ENCODE measurements around the gene NT5C. TPM values are rescaled to one million over a fixed set of nuclear protein-coding genes. Genes with fewer than 3 reads are reported as not detected.

The NT5C gene
- total RNA-seq, 1 donor from 2014 or later = 98.5 TPM

- Histone ChIP-seq H3K4me3 (no peak overlapping the region), H3K36me3 (no peaks in the 10 kb centered on the region), H3K9me3 (no peaks in the 10 kb centered on the region), H3K27ac (no peak overlapping the region), H3K4me1 (peaks cover 30% of the 10 kb centered on the region), H3K27me3 (no peaks in the 10 kb centered on the region)
- no peak for TF ChIP-seq POLR2AphosphoS5 (IDR thresholded peaks at IDR 0.05; ENCODE audit: insufficient read depth in 1 of 2, low read depth in 1 of 2)
- TF ChIP-seq CTCF (IDR thresholded peaks at IDR 0.05) = no peak
- no peak for TF ChIP-seq POLR2A (IDR thresholded peaks at IDR 0.05)
- no peak for DNase-seq (ENCODE audit: extremely low spot score in 2 of 2)
- intact Hi-C loops (cut with DNase I) = loop anchor here (10.0 kb wide), 1 partner anchor 151 kb away; no protein-coding TSS in a partner anchor
Measured at GRCh38 chr17:75115555-75115954, 16.0 kb downstream of the NT5C start.

- H3K4me1 ChIP-seq = peaks cover 30% of the 10 kb centered on the region
- peak overlapping the region; percentile 42 to 53 for H3K4me3 ChIP-seq
- no peaks in the 10 kb centered on the region for H3K36me3 ChIP-seq
- TF ChIP-seq POLR2AphosphoS5 (IDR thresholded peaks at IDR 0.05; ENCODE audit: insufficient read depth in 1 of 2, low read depth in 1 of 2) (no peak), CTCF (IDR thresholded peaks at IDR 0.05) (no peak), POLR2A (IDR thresholded peaks at IDR 0.05) (no peak)
- H3K27ac ChIP-seq = peak overlapping the region; percentile 84
- H3K27me3 ChIP-seq = no peaks in the 10 kb centered on the region
- no peak for DNase-seq (ENCODE audit: extremely low spot score in 2 of 2)
- intact Hi-C loops (cut with DNase I) = loop anchor here (5.0 to 10.0 kb wide), 2 partner anchors 88 to 150 kb away; no protein-coding TSS in a partner anchor
- no peaks in the 10 kb centered on the region for H3K9me3 ChIP-seq
Measured at GRCh38 chr17:75114552-75115314, 16.8 kb downstream of the NT5C start.

- peak; percentile 93 to 94 (median 94) for TF ChIP-seq CTCF (IDR thresholded peaks at IDR 0.05)
- peak; percentile 64 to 75 for TF ChIP-seq POLR2AphosphoS5 (IDR thresholded peaks at IDR 0.05; ENCODE audit: insufficient read depth in 1 of 2, low read depth in 1 of 2)
- TF ChIP-seq POLR2A (IDR thresholded peaks at IDR 0.05) = no peak
- H3K9me3 ChIP-seq = no peaks in the 10 kb centered on the region
- H3K36me3 ChIP-seq = no peaks in the 10 kb centered on the region
- DNase-seq (ENCODE audit: extremely low spot score in 2 of 2) = no peak
- intact Hi-C loops (cut with DNase I) = loop anchor here (5.0 to 10.0 kb wide), 2 partner anchors 88 to 149 kb away; no protein-coding TSS in a partner anchor
- H3K27ac ChIP-seq = peak overlapping the region; percentile 84
- peaks cover 37% of the 10 kb centered on the region for H3K4me1 ChIP-seq
- H3K27me3 ChIP-seq = no peaks in the 10 kb centered on the region
- peak overlapping the region; percentile 42 to 53 for H3K4me3 ChIP-seq
Measured at GRCh38 chr17:75113798-75114551, 17.6 kb downstream of the NT5C start.

GRCh38 chr17:75111777-75112335, 19.7 kb downstream of the NT5C start:
- H3K4me3 ChIP-seq = no peak overlapping the region
- intact Hi-C loops (cut with DNase I) = loop anchor here (5.0 to 10.0 kb wide), 2 partner anchors 90 to 147 kb away; no protein-coding TSS in a partner anchor
- H3K9me3 ChIP-seq = no peaks in the 10 kb centered on the region
- no peak for DNase-seq (ENCODE audit: extremely low spot score in 2 of 2)
- no peak overlapping the region for H3K27ac ChIP-seq
- TF ChIP-seq POLR2AphosphoS5 (IDR thresholded peaks at IDR 0.05; ENCODE audit: insufficient read depth in 1 of 2, low read depth in 1 of 2) (no peak), CTCF (IDR thresholded peaks at IDR 0.05) (no peak), POLR2A (IDR thresholded peaks at IDR 0.05) (no peak)
- H3K4me1 ChIP-seq = peaks cover 41% of the 10 kb centered on the region
- H3K36me3 ChIP-seq = no peaks in the 10 kb centered on the region
- H3K27me3 ChIP-seq = no peaks in the 10 kb centered on the region
